Neural progenitor cell (in vitro differentiated cells): ENCODE measurements around the gene SMPD3. TPM values are rescaled to one million over a fixed set of nuclear protein-coding genes. Genes with fewer than 3 reads are reported as not detected.

Source experiments
- DNase-seq: peaks from one replicate; pipeline ENCODE4 v3.0.0-alpha.2; 2016; ENCODE audit warnings: low spot score
- H2AFZ ChIP-seq: fragments of 200-600 bp; sonication (generic); replicated peaks from 2 replicates; pipeline ENCODE4 v1.6.1; 2016; ENCODE audit warnings: antibody characterized with exemption
- H3F3A ChIP-seq: fragments of 200-600 bp; sonication (generic); 2 replicates; pipeline ENCODE4 v1.6.1; 2016; ENCODE audit warnings: antibody characterized with exemption, low read depth
- H3K27ac ChIP-seq: fragments of 200-600 bp; sonication (generic); 2 replicates; pipeline ENCODE4 v1.5.1; 2016; ENCODE audit warnings: mild to moderate bottlenecking
- H3K27me3 ChIP-seq: fragments of 200-600 bp; sonication (generic); 2 replicates; pipeline ENCODE4 v1.6.1; 2016; ENCODE audit warnings: mild to moderate bottlenecking, moderate library complexity
- H3K36me3 ChIP-seq: fragments of 200-600 bp; sonication (generic); 2 replicates; pipeline ENCODE4 v1.5.1; 2016
- H3K4me1 ChIP-seq: fragments of 200-600 bp; sonication (generic); 2 replicates; pipeline ENCODE4 v1.6.1; 2016; ENCODE audit warnings: mixed run types
- H3K4me2 ChIP-seq: fragments of 200-600 bp; sonication (generic); 2 replicates; pipeline ENCODE4 v1.6.1; 2016
- H3K4me3 ChIP-seq: fragments of 200-600 bp; sonication (generic); 2 replicates; pipeline ENCODE4 v1.5.1; 2016
- H3K79me2 ChIP-seq: fragments of 200-600 bp; sonication (generic); 2 replicates; pipeline ENCODE4 v1.6.1; 2016; ENCODE audit warnings: low read depth
- H3K9ac ChIP-seq: fragments of 200-600 bp; sonication (generic); 2 replicates; pipeline ENCODE4 v1.6.1; 2016
- H3K9me3 ChIP-seq: fragments of 200-600 bp; sonication (generic); 2 replicates; pipeline ENCODE4 v1.5.1; 2016; ENCODE audit warnings: low read depth
- H4K20me1 ChIP-seq: fragments of 200-600 bp; sonication (generic); 2 replicates; pipeline ENCODE4 v1.6.1; 2016; ENCODE audit warnings: low read depth
- H3K27ac Mint-ChIP-seq: 3 replicates; pipeline ENCODE4 v1.8.0; 2021; ENCODE audit warnings: mixed read lengths
- H3K27me3 Mint-ChIP-seq: 2 replicates; pipeline ENCODE4 v1.8.0; 2022; ENCODE audit warnings: low read depth, mild to moderate bottlenecking, inconsistent platforms, moderate library complexity, mixed read lengths; ENCODE audit not compliant: insufficient read depth
- H3K36me3 Mint-ChIP-seq: 3 replicates; pipeline ENCODE4 v1.8.0; 2021; ENCODE audit warnings: mixed read lengths
- H3K4me1 Mint-ChIP-seq: 3 replicates; pipeline ENCODE4 v1.8.0; 2021; ENCODE audit warnings: mixed read lengths
- H3K4me3 Mint-ChIP-seq: 3 replicates; pipeline ENCODE4 v1.8.0; 2021; ENCODE audit warnings: mild to moderate bottlenecking, moderate library complexity, mixed read lengths
- H3K9me3 Mint-ChIP-seq: 3 replicates; pipeline ENCODE4 v1.8.0; 2020; ENCODE audit warnings: mixed read lengths
- CTCF ChIP-seq: fragments of 200-600 bp; sonication (generic); IDR thresholded peaks from 2 replicates; pipeline ENCODE4 v1.5.1; 2017; ENCODE audit warnings: antibody characterized with exemption, mild to moderate bottlenecking
- EZH2 ChIP-seq: fragments of 200-600 bp; sonication (generic); IDR thresholded peaks from 2 replicates; pipeline ENCODE4 v1.6.1; 2017; ENCODE audit warnings: antibody characterized with exemption, mild to moderate bottlenecking, moderate library complexity
- EZH2phosphoT487 ChIP-seq: fragments of 200-600 bp; sonication (generic); IDR thresholded peaks from 2 replicates; pipeline ENCODE4 v1.6.1; 2017; ENCODE audit warnings: antibody characterized with exemption
- total RNA-seq: library from RNA; depleted of rRNA; stranded (reverse); fragments of >200 nt; gene quantifications from 2 replicates; pipeline ENCODE4 v1.2.3, GENCODE V29; 2015; ENCODE audit warnings: low replicate concordance

SMPD3 gene
- total RNA-seq, 1 donor from 2014 or later: not detected

DNA sequence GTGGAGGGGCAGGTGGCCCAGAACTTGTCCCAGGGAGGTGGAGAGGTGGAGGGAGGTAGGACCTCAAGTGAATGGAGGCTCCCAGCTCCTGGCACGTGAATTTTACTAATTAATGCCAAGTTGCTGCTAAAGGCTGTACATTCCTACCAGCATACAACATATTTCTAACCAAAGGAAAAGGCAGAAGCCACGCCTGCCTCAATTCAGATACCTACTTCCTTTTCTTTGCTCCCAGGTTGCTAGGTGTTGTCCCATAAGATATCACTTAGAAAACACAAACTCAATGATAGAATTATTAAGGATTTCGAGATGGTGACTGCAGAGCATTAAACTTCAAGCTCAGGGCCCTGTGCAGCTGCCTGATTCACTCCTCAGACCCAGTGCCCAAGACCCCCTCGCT, 20.5 kb upstream of the SMPD3 start:
- no peak overlapping the region for H3K4me3 ChIP-seq
- H3K9me3 ChIP-seq: no peaks in the 10 kb centered on the region
- H3K36me3 Mint-ChIP-seq: no peaks in the 10 kb centered on the region
- no peaks in the 10 kb centered on the region for H3K27me3 ChIP-seq
- peaks cover 9% of the 10 kb centered on the region for H3K4me1 Mint-ChIP-seq
- H3K27ac Mint-ChIP-seq: no peak overlapping the region
- H3F3A ChIP-seq: no peaks in the 10 kb centered on the region
- no peaks in the 10 kb centered on the region for H3K79me2 ChIP-seq
- no peak for TF ChIP-seq EZH2phosphoT487
- TF ChIP-seq EZH2: no peak
- TF ChIP-seq CTCF: no peak
- no peaks in the 10 kb centered on the region for H3K36me3 ChIP-seq
- no peak overlapping the region for H2AFZ ChIP-seq
- H3K9me3 Mint-ChIP-seq: no peaks in the 10 kb centered on the region
- H3K4me1 ChIP-seq: peaks cover 8% of the 10 kb centered on the region
- H3K4me2 ChIP-seq: no peak overlapping the region
- DNase-seq: no peak
- H3K27ac ChIP-seq: no peak overlapping the region
- H3K9ac ChIP-seq: no peak overlapping the region
- peaks cover 10% of the 10 kb centered on the region for H3K27me3 Mint-ChIP-seq
- no peak overlapping the region for H3K4me3 Mint-ChIP-seq
- H4K20me1 ChIP-seq: no peaks in the 10 kb centered on the region

DNA sequence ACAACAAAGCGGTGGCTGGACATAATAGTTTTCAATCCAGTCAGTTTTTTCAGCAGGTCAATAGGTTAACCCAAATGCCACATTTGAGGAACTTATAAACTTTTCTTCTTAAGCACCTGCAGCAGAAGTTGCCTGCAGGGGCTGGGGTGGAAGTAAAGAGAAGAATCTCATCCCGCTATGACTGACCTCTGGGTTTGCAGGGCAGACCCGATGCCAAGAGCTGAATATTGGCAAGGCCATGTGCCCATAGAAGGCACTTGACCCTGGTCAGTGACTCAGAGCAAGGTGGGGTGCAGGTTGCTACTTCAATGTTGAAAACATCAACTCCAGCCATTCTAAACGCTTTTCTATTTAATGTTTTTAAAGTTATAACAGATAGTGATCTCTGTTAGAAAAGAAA, 17.9 kb upstream of the SMPD3 start:
- H3K36me3 ChIP-seq: no peaks in the 10 kb centered on the region

DNA sequence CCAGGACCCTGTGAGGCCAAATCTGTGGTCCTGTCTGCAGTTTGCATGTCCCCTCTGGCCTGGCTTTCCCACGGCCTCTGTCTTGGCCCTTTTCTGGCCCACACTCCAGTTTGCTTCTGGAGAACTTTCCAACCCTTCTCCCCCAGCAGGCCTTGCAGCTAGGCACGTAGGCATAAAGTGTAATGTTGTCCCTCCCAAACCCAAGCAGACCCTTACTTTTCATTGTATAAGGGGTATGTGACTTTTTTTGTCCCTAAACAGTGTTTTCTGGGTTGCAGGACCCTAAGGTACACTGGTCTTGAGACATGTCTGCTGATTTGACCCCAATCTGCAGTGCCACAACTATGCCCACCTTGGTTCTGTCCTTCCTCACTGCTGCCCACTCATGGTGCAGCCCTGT, 15.6 kb upstream of the SMPD3 start:
- no peaks in the 10 kb centered on the region for H3F3A ChIP-seq
- no peaks in the 10 kb centered on the region for H3K9me3 Mint-ChIP-seq
- H3K4me3 Mint-ChIP-seq: no peak overlapping the region
- H3K9ac ChIP-seq: no peak overlapping the region
- no peaks in the 10 kb centered on the region for H3K36me3 ChIP-seq
- no peak for DNase-seq
- no peaks in the 10 kb centered on the region for H3K79me2 ChIP-seq
- no peak for TF ChIP-seq EZH2phosphoT487
- no peak for TF ChIP-seq CTCF
- TF ChIP-seq EZH2: no peak
- no peak overlapping the region for H3K4me2 ChIP-seq
- no peaks in the 10 kb centered on the region for H3K9me3 ChIP-seq
- no peak overlapping the region for H2AFZ ChIP-seq
- peaks cover 8% of the 10 kb centered on the region for H3K4me1 ChIP-seq
- no peaks in the 10 kb centered on the region for H4K20me1 ChIP-seq
- no peak overlapping the region for H3K27ac Mint-ChIP-seq
- H3K36me3 Mint-ChIP-seq: no peaks in the 10 kb centered on the region
- H3K4me1 Mint-ChIP-seq: peaks cover 9% of the 10 kb centered on the region
- H3K27ac ChIP-seq: no peak overlapping the region
- peaks cover 2% of the 10 kb centered on the region for H3K27me3 Mint-ChIP-seq
- H3K4me3 ChIP-seq: no peak overlapping the region
- H3K27me3 ChIP-seq: no peaks in the 10 kb centered on the region

More for the DNA sequence above, 17.9 kb upstream of the SMPD3 start:
- TF ChIP-seq EZH2 (no peak), CTCF (no peak), EZH2phosphoT487 (no peak)
- H3K4me1 Mint-ChIP-seq: peaks cover 9% of the 10 kb centered on the region
- no peak for DNase-seq
- peaks cover 4% of the 10 kb centered on the region for H3K27me3 Mint-ChIP-seq
- H3K9me3 Mint-ChIP-seq: no peaks in the 10 kb centered on the region
- Histone ChIP-seq H3K4me1 (peaks cover 8% of the 10 kb centered on the region), H3K79me2 (no peaks in the 10 kb centered on the region), H3K27me3 (no peaks in the 10 kb centered on the region), H3K4me3 (no peak overlapping the region), H4K20me1 (no peaks in the 10 kb centered on the region), H3K9me3 (no peaks in the 10 kb centered on the region), H3K27ac (no peak overlapping the region), H2AFZ (no peak overlapping the region), H3F3A (no peaks in the 10 kb centered on the region), H3K4me2 (no peak overlapping the region), H3K9ac (no peak overlapping the region)
- H3K36me3 Mint-ChIP-seq: no peaks in the 10 kb centered on the region
- H3K27ac Mint-ChIP-seq: no peak overlapping the region
- no peak overlapping the region for H3K4me3 Mint-ChIP-seq
